Measurements from ENCODE around the gene OR2T6. TPM values are rescaled to one million over a fixed set of nuclear protein-coding genes. Genes with fewer than 3 reads are reported as not detected.

Gene OR2T6
- total and polyA plus RNA-seq, 8 donors: not detected

- Histone ChIP-seq H3K27me3 (no peaks in the 10 kb centered on the region), H3K4me1 (no peaks in the 10 kb centered on the region), H3K4me3 (no peak overlapping the region), H3K9me3 (peaks cover 0 to 2% of the 10 kb centered on the region in 2 donors), H3K36me3 (no peaks in the 10 kb centered on the region), H3K27ac (no peak overlapping the region)
- no peak for ATAC-seq
- TF ChIP-seq CTCF (IDR thresholded peaks at IDR 0.05): no peak
- intact Hi-C loops (cut with DNase I): no loop called here
- no peak for DNase-seq
Observed at GRCh38 chr1:248366609-248367008, 8.9 kb upstream of the OR2T6 start.

GRCh38 chr1:248372394-248372793, 3.2 kb upstream of the OR2T6 start:
- intact Hi-C loops (cut with DNase I): no loop called here
- no peaks in the 10 kb centered on the region for H3K9me3 ChIP-seq
- no peak for TF ChIP-seq CTCF (IDR thresholded peaks at IDR 0.05)
- no peaks in the 10 kb centered on the region for H3K27me3 ChIP-seq
- no peak for ATAC-seq
- no peaks in the 10 kb centered on the region for H3K36me3 ChIP-seq
- no peak for DNase-seq
- no peak overlapping the region for H3K27ac ChIP-seq
- no peak overlapping the region for H3K4me3 ChIP-seq
- H3K4me1 ChIP-seq: no peaks in the 10 kb centered on the region

GRCh38 chr1:248373761-248374160, 1.8 kb upstream of the OR2T6 start:
- ATAC-seq (no peak), DNase-seq (no peak)
- no peak for TF ChIP-seq CTCF (IDR thresholded peaks at IDR 0.05)
- H3K9me3 ChIP-seq: no peaks in the 10 kb centered on the region
- H3K36me3 ChIP-seq: no peaks in the 10 kb centered on the region
- H3K4me3 ChIP-seq: no peak overlapping the region
- H3K27ac ChIP-seq: no peak overlapping the region
- H3K27me3 ChIP-seq: no peaks in the 10 kb centered on the region
- intact Hi-C loops (cut with DNase I): no loop called here
- H3K4me1 ChIP-seq: no peaks in the 10 kb centered on the region

- no peak overlapping the region for H3K27ac ChIP-seq
- TF ChIP-seq CTCF (IDR thresholded peaks at IDR 0.05): no peak
- H3K27me3 ChIP-seq: no peaks in the 10 kb centered on the region
- no peaks in the 10 kb centered on the region for H3K36me3 ChIP-seq
- ATAC-seq: no peak
- intact Hi-C loops (cut with DNase I): no loop called here
- no peak overlapping the region for H3K4me3 ChIP-seq
- no peaks in the 10 kb centered on the region for H3K9me3 ChIP-seq
- DNase-seq: no peak
- H3K4me1 ChIP-seq: no peaks in the 10 kb centered on the region
Observed at GRCh38 chr1:248376916-248377315, 1.4 kb downstream of the OR2T6 start.

GRCh38 chr1:248380854-248381253, 5.3 kb downstream of the OR2T6 start:
- no peaks in the 10 kb centered on the region for H3K9me3 ChIP-seq
- no peak for TF ChIP-seq CTCF (IDR thresholded peaks at IDR 0.05)
- H3K27ac ChIP-seq: no peak overlapping the region
- no peaks in the 10 kb centered on the region for H3K36me3 ChIP-seq
- DNase-seq (no peak), ATAC-seq (no peak)
- H3K4me1 ChIP-seq: no peaks in the 10 kb centered on the region
- intact Hi-C loops (cut with DNase I): no loop called here
- H3K27me3 ChIP-seq: no peaks in the 10 kb centered on the region
- no peak overlapping the region for H3K4me3 ChIP-seq

Data from left lung (tissue), 10 donors.